ENCODE data around the gene STRAP.

- TF ChIP-seq, protein P1, sequence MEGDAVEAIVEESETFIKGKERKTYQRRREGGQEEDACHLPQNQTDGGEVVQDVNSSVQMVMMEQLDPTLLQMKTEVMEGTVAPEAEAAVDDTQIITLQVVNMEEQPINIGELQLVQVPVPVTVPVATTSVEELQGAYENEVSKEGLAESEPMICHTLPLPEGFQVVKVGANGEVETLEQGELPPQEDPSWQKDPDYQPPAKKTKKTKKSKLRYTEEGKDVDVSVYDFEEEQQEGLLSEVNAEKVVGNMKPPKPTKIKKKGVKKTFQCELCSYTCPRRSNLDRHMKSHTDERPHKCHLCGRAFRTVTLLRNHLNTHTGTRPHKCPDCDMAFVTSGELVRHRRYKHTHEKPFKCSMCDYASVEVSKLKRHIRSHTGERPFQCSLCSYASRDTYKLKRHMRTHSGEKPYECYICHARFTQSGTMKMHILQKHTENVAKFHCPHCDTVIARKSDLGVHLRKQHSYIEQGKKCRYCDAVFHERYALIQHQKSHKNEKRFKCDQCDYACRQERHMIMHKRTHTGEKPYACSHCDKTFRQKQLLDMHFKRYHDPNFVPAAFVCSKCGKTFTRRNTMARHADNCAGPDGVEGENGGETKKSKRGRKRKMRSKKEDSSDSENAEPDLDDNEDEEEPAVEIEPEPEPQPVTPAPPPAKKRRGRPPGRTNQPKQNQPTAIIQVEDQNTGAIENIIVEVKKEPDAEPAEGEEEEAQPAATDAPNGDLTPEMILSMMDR (IDR thresholded peaks at IDR 0.05 in 2 of 3, conservative IDR thresholded peaks at IDR 0.05 in 1 of 3; ENCODE audit: control insufficient read depth in 2 of 3, extremely low read depth in 1 of 3, insufficient read depth in 1 of 3, low read depth in 3 of 3, low read length in 3 of 3) = no peak
- TF ChIP-seq NFYA (IDR thresholded peaks at IDR 0.05; ENCODE audit: borderline replicate concordance, low read depth, low read length) = no peak
- no peak for TF ChIP-seq TAF1 (IDR thresholded peaks at IDR 0.05; ENCODE audit: borderline replicate concordance, low read depth, low read length)
- no peak for TF ChIP-seq ATF3 (IDR thresholded peaks at IDR 0.05; ENCODE audit: borderline replicate concordance, extremely low read depth, low read depth, low read length)
- TF ChIP-seq IRF4 (IDR thresholded peaks at IDR 0.05; ENCODE audit: low read depth, low read length) = no peak
- TF ChIP-seq RAD21 (IDR thresholded peaks at IDR 0.05; ENCODE audit: insufficient read depth, low read depth, low read length) = no peak
- TF ChIP-seq SIX5 (IDR thresholded peaks at IDR 0.05; ENCODE audit: low read depth, low read length, severe bottlenecking) = no peak
- no peak for TF ChIP-seq EZH2 (IDR thresholded peaks at IDR 0.05; ENCODE audit: borderline replicate concordance, control insufficient read depth, low read depth, low read length)
- TF ChIP-seq HDAC6 (IDR thresholded peaks at IDR 0.05; ENCODE audit: unreplicated experiment) = no peak
- TF ChIP-seq RBBP5 (conservative IDR thresholded peaks at IDR 0.05) = no peak
Measured at GRCh38 chr12:15852383-15852782, 29.8 kb upstream of the STRAP start.

Data from GM12878 (cell line).